SH-SY5Y (cell line): ENCODE results near the gene ICAM1.

Source experiments
- GATA2 ChIP-seq: IDR thresholded peaks from 2 replicates; pipeline ENCODE4 v1.6.1; 2011; ENCODE audit warnings: mild to moderate bottlenecking, low read depth, low read length
- GATA3 ChIP-seq: IDR thresholded peaks from 2 replicates; pipeline ENCODE4 v1.6.1; 2011; ENCODE audit warnings: low read depth, mild to moderate bottlenecking, low read length, moderate library complexity

DNA sequence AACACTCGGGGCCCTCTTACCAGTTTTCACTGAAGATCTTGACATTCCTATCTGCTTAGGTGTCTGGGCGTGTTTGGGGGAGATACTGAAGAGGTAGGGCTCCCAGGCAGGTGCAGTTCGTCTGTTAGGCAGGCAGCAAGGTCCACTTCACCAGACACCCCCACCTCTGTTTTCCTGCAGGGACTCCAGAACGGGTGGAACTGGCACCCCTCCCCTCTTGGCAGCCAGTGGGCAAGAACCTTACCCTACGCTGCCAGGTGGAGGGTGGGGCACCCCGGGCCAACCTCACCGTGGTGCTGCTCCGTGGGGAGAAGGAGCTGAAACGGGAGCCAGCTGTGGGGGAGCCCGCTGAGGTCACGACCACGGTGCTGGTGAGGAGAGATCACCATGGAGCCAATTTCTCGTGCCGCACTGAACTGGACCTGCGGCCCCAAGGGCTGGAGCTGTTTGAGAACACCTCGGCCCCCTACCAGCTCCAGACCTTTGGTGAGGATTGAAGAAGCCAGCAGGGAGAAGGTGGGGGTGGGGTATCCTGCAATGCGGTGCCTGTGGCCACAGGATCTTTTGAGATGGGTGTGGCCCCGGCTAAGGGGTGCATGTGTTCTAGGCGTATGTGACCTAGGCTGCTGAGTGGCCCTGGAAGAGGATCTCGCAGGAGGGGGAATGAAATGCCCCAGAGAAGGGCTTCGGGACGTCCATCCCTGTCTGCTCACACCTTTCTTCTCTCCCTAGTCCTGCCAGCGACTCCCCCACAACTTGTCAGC, 12.6 kb downstream of the ICAM1 start:
- TF ChIP-seq GATA3 (no peak), GATA2 (no peak)
